Loucy (cell line): ENCODE measurements around the gene CLDN5.

Experiments used
- EZH2phosphoT487 ChIP-seq: fragments of 200-600 bp; IDR thresholded peaks from 2 replicates; pipeline ENCODE4 v1.6.1; 2018; ENCODE audit warnings: antibody characterized with exemption, mild to moderate bottlenecking, moderate library complexity, borderline replicate concordance
- TF ChIP-seq, protein P1 (sequence below): fragments of 200-600 bp; sonication (generic); conservative IDR thresholded peaks from 2 replicates; pipeline ENCODE4 v1.5.1; 2014; ENCODE audit warnings: mild to moderate bottlenecking, antibody characterized with exemption, low read length

DNA sequence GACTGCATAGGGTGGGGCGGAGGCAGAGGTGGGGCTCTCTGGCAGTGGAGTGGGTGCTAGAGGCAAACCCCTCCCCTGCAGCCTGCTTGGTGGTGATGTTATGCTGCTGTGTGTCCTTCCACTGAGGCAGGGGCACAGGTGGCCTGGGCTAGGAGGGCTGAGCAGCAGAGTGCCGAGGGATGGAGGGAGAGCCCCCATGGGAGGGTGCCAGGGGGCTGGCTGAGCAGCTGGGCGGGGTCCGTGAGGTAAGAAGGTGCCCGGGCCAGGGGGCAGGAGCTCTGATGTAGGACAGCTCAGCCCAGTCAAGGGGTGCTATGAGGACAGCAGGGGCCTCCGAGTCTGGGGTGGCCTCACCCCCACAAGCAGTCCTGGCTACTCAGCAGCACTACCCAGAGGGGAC, 4.2 kb downstream of the CLDN5 start:
- TF ChIP-seq, protein P1, sequence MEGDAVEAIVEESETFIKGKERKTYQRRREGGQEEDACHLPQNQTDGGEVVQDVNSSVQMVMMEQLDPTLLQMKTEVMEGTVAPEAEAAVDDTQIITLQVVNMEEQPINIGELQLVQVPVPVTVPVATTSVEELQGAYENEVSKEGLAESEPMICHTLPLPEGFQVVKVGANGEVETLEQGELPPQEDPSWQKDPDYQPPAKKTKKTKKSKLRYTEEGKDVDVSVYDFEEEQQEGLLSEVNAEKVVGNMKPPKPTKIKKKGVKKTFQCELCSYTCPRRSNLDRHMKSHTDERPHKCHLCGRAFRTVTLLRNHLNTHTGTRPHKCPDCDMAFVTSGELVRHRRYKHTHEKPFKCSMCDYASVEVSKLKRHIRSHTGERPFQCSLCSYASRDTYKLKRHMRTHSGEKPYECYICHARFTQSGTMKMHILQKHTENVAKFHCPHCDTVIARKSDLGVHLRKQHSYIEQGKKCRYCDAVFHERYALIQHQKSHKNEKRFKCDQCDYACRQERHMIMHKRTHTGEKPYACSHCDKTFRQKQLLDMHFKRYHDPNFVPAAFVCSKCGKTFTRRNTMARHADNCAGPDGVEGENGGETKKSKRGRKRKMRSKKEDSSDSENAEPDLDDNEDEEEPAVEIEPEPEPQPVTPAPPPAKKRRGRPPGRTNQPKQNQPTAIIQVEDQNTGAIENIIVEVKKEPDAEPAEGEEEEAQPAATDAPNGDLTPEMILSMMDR, result no peak
- TF ChIP-seq EZH2phosphoT487, result no peak
